ENCODE measurements around the gene LTN1. TPM values are rescaled to one million over a fixed set of nuclear protein-coding genes. Genes with fewer than 3 reads are reported as not detected.

Gene LTN1
- total and polyA plus RNA-seq, 2 of the 13 experiments (the other 11 are each of a cell fraction or from before 2014, with no cell fraction given): 6.7 to 24.6 TPM

- Histone ChIP-seq H3K9ac (ENCODE audit: insufficient read depth, low read depth, low read length) (no peak overlapping the region), H3K36me3 (replicated peaks in 1 of 2; ENCODE audit: control insufficient read depth in 1 of 2, insufficient read depth in 2 of 2, low read length in 2 of 2) (0 out of 5 replicates have a peak, but pooled peaks cover 0 to 7% of the 10 kb centered on the region in 2 experiments), H3K4me3 (replicated peaks in 1 of 3; ENCODE audit: insufficient read depth in 1 of 3, low read depth in 2 of 3, low read length in 3 of 3) (no peak overlapping the region), H3K79me2 (ENCODE audit: insufficient read depth, low read length) (no peaks in the 10 kb centered on the region), H2AFZ (ENCODE audit: low read length) (no peak overlapping the region), H3K4me2 (ENCODE audit: low read depth, low read length) (no peak overlapping the region), H3K9me3 (ENCODE audit: low read length) (no peaks in the 10 kb centered on the region), H3K27ac (ENCODE audit: extremely low read length, insufficient read depth, low read length) (no peak overlapping the region), H4K20me1 (ENCODE audit: insufficient read depth, low read length) (no peaks in the 10 kb centered on the region), H3K27me3 (ENCODE audit: control insufficient read depth in 1 of 2, insufficient read depth in 2 of 2, low read length in 2 of 2) (no peaks in the 10 kb centered on the region), H3K4me1 (ENCODE audit: insufficient read depth, low read length) (peaks cover 5% of the 10 kb centered on the region)
- CTCF ChIA-PET (ENCODE audit: low intra/inter-chr PET ratio, low total read pairs): no interaction called here
- POLR2A ChIA-PET: no interaction called here
- FAIRE-seq: no peak
- BruUV-seq (replicated peaks): no TSS peak
- WGBS (ENCODE audit: low lambda C conversion rate): 96% methylated on average over 3 of the region's 3 CpGs
- no peak for DNase-seq (ENCODE audit: low spot score)
- intact Hi-C loops (cut with micrococcal nuclease; ENCODE audit: unreplicated experiment) (no loop called here), in situ Hi-C loops (cut with HindIII; ENCODE audit: extremely low pct_ligation_motif_present, low pct_unique_long_range_greater_than_20kb) (no loop called here)
- no peak for ATAC-seq
- TF ChIP-seq ZBTB10 (CRISPR knock-in tag; IDR thresholded peaks at IDR 0.05; ENCODE audit: borderline replicate concordance) (no peak), DMTF1 (CRISPR knock-in tag; IDR thresholded peaks at IDR 0.05) (no peak), ELF1 (CRISPR knock-in tag; IDR thresholded peaks at IDR 0.05) (no peak), ZFP90 (CRISPR knock-in tag; IDR thresholded peaks at IDR 0.05; ENCODE audit: borderline replicate concordance) (no peak), NRL (CRISPR knock-in tag; IDR thresholded peaks at IDR 0.05; ENCODE audit: borderline replicate concordance) (no peak), SIN3B (IDR thresholded peaks at IDR 0.05; ENCODE audit: low read length) (no peak), ZNF550 (CRISPR knock-in tag; IDR thresholded peaks at IDR 0.05; ENCODE audit: borderline replicate concordance) (no peak), MAFG (CRISPR knock-in tag; IDR thresholded peaks at IDR 0.05) (no peak), ZNF674 (CRISPR knock-in tag; IDR thresholded peaks at IDR 0.05; ENCODE audit: low read depth) (no peak), ZNF432 (CRISPR knock-in tag; IDR thresholded peaks at IDR 0.05; ENCODE audit: borderline replicate concordance) (no peak), PITX1 (CRISPR knock-in tag; IDR thresholded peaks at IDR 0.05) (no peak), KLF15 (CRISPR knock-in tag; IDR thresholded peaks at IDR 0.05; ENCODE audit: borderline replicate concordance) (no peak), CHD2 (IDR thresholded peaks at IDR 0.05; ENCODE audit: low read depth, low read length) (no peak), AKAP8 (CRISPR knock-in tag; IDR thresholded peaks at IDR 0.05) (no peak), JDP2 (CRISPR knock-in tag; IDR thresholded peaks at IDR 0.05; ENCODE audit: borderline replicate concordance) (no peak), ARNT (IDR thresholded peaks at IDR 0.05) (no peak)
Observed at GRCh38 chr21:28928578-28929420, 63.9 kb downstream of the LTN1 start.

Data from HepG2 (cell line).